Thyroid gland (tissue), 4 donors: ENCODE measurements around the gene GAB1.

Experiments
- CTCF ChIP-seq, 6 experiments: fragments of 200-600 bp in 3 of 6; fragments of 450-650 bp in 3 of 6; sonication (generic) in 3 of 6; IDR thresholded peaks; one replicate each; pipeline ENCODE4 v1.5.1; 2016 to 2019; ENCODE audit warnings: antibody characterized with exemption in 6 of 6, mild to moderate bottlenecking in 2 of 6, inconsistent platforms in 1 of 6, moderate library complexity in 1 of 6
- POLR2A ChIP-seq, 2 donors: fragments of 450-650 bp; IDR thresholded peaks; one replicate each; pipeline ENCODE4 v1.6.1; 2017; ENCODE audit warnings: antibody characterized with exemption in 2 of 2, mild to moderate bottlenecking in 2 of 2, moderate library complexity in 1 of 2

- TF ChIP-seq CTCF (IDR thresholded peaks at IDR 0.05) (no peak), POLR2A (IDR thresholded peaks at IDR 0.05) (no peak)
Observed at GRCh38 chr4:143389579-143390195, 53.0 kb downstream of the GAB1 start.
